LoVo (cell line): Measurements from ENCODE around the gene NEXN.
"Not testable (repeated sequence)": the region's sequence is repeated elsewhere in the genome, so short reads cannot be mapped to it uniquely, and the experiment has no call there.

Experiments
- DNase-seq: peaks from one replicate; pipeline ENCODE4 v3.0.0-alpha.2; 2016; ENCODE audit warnings: low spot score

Gene NEXN

DNA sequence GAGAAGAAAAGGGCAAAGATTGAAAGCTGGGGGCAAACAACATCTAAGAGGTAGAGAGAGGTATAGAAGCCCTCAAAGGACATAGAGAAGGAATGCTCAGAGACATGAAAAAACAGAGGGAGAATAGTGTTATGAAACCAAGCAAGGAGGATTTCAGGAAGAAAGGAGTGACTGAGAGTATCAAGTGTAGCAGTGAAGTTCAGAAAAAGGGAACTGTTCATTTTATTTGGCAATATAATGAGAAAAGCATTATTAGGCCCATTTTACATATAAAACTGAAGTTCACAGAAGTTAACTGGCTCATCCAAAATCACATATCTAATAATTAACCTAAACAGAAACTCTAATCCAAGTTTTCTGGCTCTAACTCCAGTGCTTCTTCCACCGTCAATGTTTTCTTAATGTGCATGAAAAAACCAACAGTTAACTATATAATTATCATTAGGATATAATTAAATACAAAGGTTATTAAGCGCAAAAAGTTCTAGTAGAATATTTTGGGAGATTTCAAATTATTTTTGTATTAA lies 17.7 kb downstream of the NEXN start:
- no peak for DNase-seq

DNA sequence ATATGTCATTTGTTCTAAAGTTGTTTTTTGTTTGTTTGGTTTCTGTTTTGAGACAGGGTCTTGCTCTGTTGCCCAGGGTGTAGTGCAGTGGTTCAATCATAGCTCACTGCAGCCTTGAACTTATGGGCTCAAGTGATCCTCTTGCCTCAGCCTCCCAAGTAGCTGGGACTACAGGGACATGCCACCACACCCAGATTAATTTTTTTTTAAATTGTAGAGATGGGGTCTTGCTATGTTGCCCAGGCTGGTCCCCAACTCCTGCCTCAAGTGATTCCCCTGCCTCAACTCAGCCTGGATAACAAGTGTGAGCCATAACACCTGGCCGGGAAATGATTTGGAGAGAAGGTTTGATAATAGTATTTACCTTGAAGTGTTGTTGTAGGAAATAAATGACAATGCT lies 18.2 kb downstream of the NEXN start:
- DNase-seq: no peak

- DNase-seq: no peak
Measured at GRCh38 chr1:77910116-77910515, 21.7 kb downstream of the NEXN start.

DNA sequence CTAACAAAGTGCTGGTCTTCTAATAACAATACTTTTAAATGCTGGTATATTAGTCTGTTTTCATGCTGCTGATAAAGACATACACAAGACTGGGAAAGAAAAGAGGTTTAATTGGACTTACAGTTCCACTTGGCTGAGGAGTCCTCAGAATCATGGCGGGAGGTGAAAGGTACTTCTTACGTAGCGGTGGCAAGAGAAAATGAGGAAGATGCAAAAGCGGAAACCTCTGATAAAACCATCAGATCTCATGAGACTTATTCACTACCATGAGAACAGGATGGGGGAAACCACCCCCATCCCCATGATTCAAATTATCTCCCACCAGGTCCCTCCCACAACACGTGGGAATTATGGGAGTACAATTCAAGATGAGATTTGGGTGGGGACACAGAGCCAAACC lies 30.5 kb downstream of the NEXN start:
- not testable (repeated sequence) for DNase-seq

DNA sequence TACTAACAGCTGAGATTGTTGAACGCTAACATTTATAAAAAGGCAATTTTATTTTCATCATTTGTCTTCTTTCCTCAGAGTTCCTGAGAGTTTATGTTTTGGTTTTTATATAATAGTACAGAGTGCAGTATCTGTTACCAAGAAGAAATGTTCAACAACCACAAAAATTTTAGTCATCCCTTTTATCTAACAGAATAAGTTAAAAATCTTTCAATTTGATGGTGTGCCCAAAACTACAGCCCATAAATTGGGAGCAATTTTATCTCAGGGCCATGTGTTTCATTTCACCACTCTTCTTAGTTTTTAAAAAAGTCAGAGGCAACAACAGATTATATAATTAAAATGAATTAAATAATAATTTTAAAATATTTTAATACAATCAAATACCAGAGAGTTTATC lies 37.1 kb downstream of the NEXN start:
- DNase-seq: no peak

GRCh38 chr1:77925956-77926355 lies 37.5 kb downstream of the NEXN start:
- DNase-seq: no peak

DNA sequence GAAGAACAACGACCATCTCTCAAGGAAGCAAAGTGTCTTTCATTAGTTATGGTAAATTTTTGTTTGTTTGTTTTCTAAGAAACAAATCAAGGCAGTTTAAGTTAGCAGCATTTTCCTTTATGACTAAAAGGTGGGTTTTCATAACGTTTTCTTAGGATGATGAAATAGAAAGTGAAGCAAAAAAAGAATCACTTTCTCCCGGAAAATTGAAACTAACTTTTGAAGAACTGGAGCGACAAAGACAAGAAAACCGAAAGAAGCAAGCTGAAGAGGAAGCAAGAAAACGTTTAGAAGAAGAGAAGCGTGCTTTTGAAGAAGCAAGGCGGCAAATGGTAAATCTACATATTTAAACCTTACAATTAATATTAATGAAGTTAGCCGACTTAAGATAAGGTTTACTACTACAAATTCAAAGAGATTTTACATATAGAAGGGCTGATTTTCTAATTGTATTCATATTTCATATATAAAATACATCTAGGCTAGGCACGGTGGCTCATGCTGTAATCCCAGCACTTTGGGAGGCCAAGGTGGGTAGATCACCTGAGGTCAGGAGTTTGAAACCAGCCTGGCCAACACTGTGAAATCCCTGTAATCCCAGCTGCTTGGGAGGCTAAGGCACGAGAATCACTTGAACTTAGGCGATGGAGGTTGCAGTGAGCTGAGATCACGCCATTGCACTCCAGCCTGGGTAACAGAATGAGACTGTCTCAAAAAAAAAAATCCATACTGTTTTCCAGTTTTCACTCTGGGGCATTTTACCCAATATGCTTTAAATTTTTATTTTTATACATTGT lies 38.3 kb downstream of the NEXN start:
- DNase-seq: no peak

DNA sequence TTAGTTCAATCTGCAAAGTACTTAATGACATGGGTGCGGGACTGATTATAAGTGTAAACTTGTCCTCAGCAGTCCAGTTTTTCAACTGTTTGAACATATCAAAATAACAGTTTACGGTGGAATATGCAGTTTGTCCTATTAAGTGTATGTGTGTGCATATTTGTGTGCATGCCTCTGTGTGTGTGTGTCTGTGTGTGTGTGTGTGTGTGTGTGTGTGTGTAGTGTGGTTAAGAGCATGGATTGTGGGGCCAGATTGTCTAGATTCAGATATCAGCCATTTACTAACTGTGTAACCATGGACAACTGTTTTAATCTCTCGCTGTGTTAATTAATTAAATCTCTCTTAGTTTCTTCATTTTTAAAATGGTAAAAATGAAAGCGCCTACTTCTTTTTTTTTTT lies 39.0 kb downstream of the NEXN start:
- DNase-seq: no peak

DNA sequence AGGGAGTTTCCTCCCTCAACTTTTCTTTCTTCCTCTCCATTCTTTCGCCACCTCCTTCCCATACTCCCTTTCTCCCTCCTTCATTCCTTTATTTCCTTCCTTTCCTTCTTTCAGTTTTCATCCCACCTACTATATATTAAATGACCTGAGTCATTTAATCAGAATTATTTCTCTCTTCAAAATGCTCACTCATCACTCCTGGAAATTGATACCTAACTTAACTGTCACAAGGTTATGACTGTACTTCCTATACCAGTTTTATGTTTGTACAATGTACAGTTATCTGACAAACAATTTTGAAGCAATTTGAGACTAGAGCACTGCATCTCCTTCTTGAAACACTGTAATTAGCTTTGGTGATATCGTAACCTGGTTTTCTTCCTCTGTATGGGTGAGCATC lies 41.4 kb downstream of the NEXN start:
- no peak for DNase-seq

DNA sequence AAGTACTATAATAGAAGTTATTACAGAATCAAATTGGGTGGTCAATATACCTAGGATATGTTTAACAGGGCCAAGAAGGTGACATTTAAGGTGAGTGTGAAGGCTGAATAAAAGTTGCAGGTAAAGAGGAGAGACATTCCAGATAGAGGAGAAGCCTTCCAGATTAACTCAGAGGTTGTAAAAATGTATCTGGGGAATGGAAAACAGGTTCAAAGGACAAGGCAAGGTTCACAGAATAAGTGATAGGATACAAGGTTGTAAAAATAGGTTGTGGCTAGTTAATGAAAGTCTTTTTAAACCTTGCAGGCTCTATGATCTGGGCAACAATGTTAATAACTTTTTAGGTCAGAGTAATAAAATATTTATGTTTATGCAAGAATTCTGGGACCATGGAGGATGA lies 50.2 kb downstream of the NEXN start:
- DNase-seq: no peak

GRCh38 chr1:77940921-77941570 lies 52.6 kb downstream of the NEXN start:
- no peak for DNase-seq

GRCh38 chr1:77942400-77943140 lies 54.1 kb downstream of the NEXN start:
- no peak for DNase-seq

DNA sequence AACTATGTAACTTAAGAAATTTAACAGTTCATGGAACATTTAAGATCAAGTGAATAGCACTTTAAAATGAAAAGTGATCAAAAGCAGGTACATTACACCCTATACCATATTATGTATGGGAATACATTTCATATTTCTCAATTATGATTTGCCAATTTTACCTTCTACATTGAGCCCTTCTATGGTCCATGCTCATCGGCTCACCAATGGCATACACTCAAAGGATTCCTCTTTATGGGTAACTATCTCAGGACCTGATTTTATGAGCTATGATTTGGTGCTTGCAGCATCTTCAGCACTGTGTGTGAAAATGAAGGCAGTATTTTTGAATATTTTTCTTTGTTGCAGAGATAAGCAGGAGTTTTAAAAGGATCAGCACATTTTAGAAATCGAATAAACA lies 56.9 kb downstream of the NEXN start:
- DNase-seq: no peak

DNA sequence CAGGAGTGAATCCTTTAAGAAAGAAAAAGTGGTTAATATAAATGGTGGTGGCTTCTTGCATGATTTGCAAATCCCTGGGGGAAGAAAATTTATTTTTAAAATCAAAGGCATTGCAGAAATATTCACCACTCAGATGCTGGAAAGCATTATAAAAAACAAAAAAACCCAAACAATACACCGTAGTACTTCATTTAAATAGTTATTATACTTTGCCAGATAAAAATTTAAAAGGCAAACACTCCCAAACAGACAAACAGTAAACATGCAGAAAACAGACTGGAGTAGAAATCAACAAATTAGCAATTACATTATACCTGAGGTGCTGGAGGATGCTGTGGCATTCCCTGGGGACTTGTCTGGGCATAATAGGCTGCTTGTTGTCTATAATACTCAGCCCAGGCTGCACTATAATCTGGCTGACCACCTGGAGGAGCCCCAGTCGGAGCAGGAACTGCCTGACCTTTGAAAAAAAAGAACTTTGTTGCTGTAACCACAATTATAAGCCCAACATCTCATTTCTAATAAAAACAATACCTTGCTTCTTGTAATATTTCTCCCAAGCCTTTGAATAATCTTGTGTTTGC lies 60.5 kb downstream of the NEXN start:
- peak; percentile 11 for DNase-seq

GRCh38 chr1:77950873-77951272 lies 62.4 kb downstream of the NEXN start:
- no peak for DNase-seq

GRCh38 chr1:77951328-77951727 lies 62.9 kb downstream of the NEXN start:
- no peak for DNase-seq

DNA sequence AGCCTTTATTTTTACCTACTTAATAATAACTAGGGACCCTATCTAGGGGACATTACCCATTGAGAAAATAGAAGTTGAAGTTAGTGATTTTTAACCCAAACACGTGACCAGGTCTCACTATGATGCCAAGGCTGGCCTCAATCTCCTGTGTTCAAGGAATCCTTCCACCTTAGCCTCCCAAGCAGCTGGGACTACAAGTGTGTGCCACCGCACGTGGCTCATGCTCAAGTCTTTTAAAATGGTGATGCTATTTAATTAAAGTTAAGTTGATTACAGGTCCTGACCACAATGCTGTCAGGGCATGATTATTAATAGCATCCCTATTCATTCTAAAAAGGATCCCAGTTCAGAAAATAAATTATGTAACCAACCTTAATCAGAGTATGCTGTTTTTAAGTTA lies 65.5 kb downstream of the NEXN start:
- no peak for DNase-seq

DNA sequence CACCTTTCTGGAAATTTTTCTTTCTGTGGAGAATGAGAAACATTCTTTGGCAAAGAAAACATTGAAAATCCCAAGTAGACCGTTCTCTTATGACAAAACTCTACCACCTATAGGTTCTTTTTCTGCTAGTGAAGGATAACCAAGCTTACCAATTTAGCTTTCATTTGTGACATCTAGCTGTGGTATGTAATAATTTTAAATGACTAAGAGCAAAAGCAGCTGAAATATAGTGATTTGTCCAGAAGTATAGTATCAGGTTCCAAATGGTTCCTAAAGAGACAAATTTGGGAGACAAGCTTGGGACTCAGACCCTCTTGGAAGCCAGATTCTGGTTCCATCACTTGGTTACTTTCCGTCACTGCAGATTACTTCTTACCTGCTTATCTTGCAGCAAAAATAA lies 66.1 kb downstream of the NEXN start:
- no peak for DNase-seq

DNA sequence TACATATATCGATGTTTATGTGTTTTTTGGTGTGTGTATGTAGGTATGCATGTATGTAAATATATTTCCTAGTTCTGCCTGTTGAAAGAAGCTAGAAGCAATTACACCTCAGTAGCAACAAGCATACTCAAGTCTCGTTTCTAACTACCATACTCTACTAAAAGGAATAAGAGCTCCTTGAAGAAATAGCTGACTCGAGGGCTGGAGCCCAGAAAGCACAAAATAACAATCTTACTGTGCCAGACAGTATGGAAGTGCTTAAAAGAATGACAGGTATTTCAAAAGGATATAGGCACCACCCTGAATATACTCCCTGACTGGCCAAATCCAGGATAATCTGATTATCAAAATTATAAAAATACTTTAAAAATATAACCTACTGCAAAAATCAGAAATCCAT lies 67.3 kb downstream of the NEXN start:
- no peak for DNase-seq

- DNase-seq: no peak
Measured at GRCh38 chr1:77956464-77956863, 68.0 kb downstream of the NEXN start.

DNA sequence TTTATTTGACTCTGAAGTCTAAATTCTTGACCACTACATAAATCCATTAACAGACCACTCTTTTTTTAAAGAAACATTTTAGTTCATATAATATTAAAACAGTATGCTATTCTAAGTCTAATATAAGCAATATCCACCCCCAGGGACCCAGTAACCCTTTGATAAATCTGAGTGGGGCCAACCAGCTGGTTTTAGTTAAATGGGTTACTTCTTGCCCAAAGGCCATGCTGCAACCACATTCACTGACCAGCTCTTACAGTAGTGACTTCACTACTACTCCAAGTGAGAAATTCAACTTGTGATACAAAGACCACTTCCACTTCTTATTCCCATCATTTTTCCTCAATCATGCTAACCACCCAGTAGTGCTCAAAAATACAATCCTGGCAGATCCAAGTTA lies 70.0 kb downstream of the NEXN start:
- no peak for DNase-seq

DNA sequence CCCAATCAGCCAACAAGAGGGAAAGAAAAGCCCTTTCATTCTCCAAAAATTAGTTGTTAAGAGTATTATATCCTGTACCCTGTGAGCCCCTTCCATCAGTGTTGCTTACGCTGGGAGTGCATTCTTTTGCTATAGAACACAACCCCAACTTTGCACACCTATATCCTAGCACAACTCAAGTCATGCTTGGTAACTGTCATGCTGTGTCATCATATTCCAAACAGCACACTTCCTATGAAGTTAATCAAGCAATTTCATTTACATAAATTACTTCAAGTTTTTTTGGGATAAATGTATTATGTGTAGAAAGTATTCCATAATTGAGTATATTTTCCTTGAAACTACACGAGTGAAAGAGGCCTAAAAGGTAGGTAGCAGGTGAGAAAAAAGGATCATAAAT lies 70.4 kb downstream of the NEXN start:
- DNase-seq: no peak

- DNase-seq: no peak
Measured at GRCh38 chr1:77961392-77961791, 73.0 kb downstream of the NEXN start.
